Lower lobe of right lung (tissue), 2 donors: Measurements from ENCODE around the gene ADGRA1. TPM values are rescaled to one million over a fixed set of nuclear protein-coding genes. Genes with fewer than 3 reads are reported as not detected.
A peak's percentile ranks its signal among the peaks of the same experiment; 100 is the strongest.
"Not testable (repeated sequence)": the region's sequence is repeated elsewhere in the genome, so short reads cannot be mapped to it uniquely, and the experiment has no call there.

Experiments
- ATAC-seq, 2 donors: fragments of 200-7000 bp; cut with Tn5 transposase; one replicate each; pipeline ENCODE4 v1.9.1; 2020 to 2022; ENCODE audit warnings: mild to moderate bottlenecking in 2 of 2, moderate library complexity in 2 of 2
- DNase-seq: peaks from one replicate; pipeline ENCODE4 v3.0.0-alpha.2; 2020
- H3K27ac ChIP-seq: fragments of 200-600 bp; one replicate; pipeline ENCODE4 v1.8.0; 2022
- H3K27me3 ChIP-seq: fragments of 200-600 bp; one replicate; pipeline ENCODE4 v1.8.0; 2022; ENCODE audit warnings: low read depth
- H3K36me3 ChIP-seq: fragments of 200-600 bp; one replicate; pipeline ENCODE4 v1.8.0; 2022; ENCODE audit warnings: mild to moderate bottlenecking
- H3K4me1 ChIP-seq: fragments of 200-600 bp; one replicate; pipeline ENCODE4 v1.8.0; 2022
- H3K4me3 ChIP-seq: fragments of 200-600 bp; one replicate; pipeline ENCODE4 v1.8.0; 2022; ENCODE audit warnings: mild to moderate bottlenecking
- H3K9me3 ChIP-seq: fragments of 200-600 bp; one replicate; pipeline ENCODE4 v1.8.0; 2022
- intact Hi-C: fragments of 100-400 bp; cut with DNase I; formaldehyde crosslinking; loops from one replicate; pipeline ENCODE4 v1.11.0; 2022
- total RNA-seq: library from RNA; stranded (reverse); fragmentation: NEBNext Ultra II Directional; extraction: Animal tissue kit (Norgen Biotek cat#: 25700); gene quantifications from one replicate; pipeline ENCODE4 v1.2.1, GENCODE V29; 2021
- TF ChIP-seq, protein P1 (sequence below): fragments of 200-600 bp; IDR thresholded peaks from one replicate; pipeline ENCODE4 v1.8.0; 2022; ENCODE audit warnings: antibody characterized with exemption, mild to moderate bottlenecking
- donor health status: DM: no; HTN: yes; CAD: no; lungs with severe emphysema.

Gene ADGRA1
- total RNA-seq, 1 donor from 2014 or later = 0.38 TPM

GRCh38 chr10:133110609-133111275, 23.0 kb downstream of the ADGRA1 start:
- H3K27me3 ChIP-seq = peaks cover 6% of the 10 kb centered on the region
- DNase-seq (no peak), ATAC-seq (no peak)
- H3K27ac ChIP-seq = peak overlapping the region; percentile 60
- intact Hi-C loops = no loop called here
- H3K4me1 ChIP-seq = no peaks in the 10 kb centered on the region
- TF ChIP-seq, protein P1, sequence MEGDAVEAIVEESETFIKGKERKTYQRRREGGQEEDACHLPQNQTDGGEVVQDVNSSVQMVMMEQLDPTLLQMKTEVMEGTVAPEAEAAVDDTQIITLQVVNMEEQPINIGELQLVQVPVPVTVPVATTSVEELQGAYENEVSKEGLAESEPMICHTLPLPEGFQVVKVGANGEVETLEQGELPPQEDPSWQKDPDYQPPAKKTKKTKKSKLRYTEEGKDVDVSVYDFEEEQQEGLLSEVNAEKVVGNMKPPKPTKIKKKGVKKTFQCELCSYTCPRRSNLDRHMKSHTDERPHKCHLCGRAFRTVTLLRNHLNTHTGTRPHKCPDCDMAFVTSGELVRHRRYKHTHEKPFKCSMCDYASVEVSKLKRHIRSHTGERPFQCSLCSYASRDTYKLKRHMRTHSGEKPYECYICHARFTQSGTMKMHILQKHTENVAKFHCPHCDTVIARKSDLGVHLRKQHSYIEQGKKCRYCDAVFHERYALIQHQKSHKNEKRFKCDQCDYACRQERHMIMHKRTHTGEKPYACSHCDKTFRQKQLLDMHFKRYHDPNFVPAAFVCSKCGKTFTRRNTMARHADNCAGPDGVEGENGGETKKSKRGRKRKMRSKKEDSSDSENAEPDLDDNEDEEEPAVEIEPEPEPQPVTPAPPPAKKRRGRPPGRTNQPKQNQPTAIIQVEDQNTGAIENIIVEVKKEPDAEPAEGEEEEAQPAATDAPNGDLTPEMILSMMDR = no peak
- H3K36me3 ChIP-seq = no peaks in the 10 kb centered on the region
- no peak overlapping the region for H3K4me3 ChIP-seq
- peaks cover 20% of the 10 kb centered on the region for H3K9me3 ChIP-seq

- H3K27me3 ChIP-seq, H3K4me3 ChIP-seq, H3K36me3 ChIP-seq, ATAC-seq, H3K4me1 ChIP-seq, H3K27ac ChIP-seq, intact Hi-C loops: not testable (repeated sequence)
- peaks cover 19% of the 10 kb centered on the region for H3K9me3 ChIP-seq
- DNase-seq = peak; percentile 73
These were observed 23.9 kb downstream of the ADGRA1 start for GRCh38 chr10:133111640-133112039.

DNA sequence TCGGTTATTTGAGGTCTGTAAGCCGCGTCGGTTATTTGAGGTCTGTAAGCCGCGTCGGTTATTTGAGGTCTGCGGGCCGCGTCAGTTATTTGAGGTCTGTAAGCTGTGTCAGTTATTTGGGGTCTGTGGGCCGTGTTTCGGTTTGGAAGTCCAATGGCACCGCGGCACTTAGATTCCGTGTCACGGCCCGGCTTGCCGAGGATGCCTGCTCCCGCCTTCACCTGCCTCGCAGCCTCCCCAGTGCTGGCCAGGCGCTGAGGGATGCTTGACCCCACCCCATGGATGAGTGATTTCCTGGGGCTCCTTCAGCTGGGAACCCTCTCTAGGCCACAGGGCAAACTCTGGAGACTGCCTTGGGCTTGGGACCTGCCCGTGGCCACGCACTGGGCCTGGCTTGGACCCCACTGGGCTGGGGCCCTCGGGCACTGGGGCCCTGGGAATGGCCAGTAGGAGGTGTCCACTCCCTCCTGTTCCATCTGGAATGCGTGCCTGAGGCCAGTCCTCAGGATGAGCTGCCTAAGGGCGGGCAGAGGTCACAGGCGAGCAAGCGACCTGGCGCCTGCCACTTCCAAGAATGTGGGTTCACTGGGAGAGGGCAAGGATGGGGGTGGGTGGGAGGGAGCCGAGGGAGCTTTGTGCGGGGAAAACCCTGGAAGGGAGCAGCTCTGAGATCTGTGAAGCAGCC, 25.6 kb downstream of the ADGRA1 start:
- Histone ChIP-seq H3K27ac (no peak overlapping the region), H3K9me3 (peaks cover 2% of the 10 kb centered on the region), H3K36me3 (no peaks in the 10 kb centered on the region), H3K4me1 (no peaks in the 10 kb centered on the region), H3K27me3 (peaks cover 4% of the 10 kb centered on the region), H3K4me3 (no peak overlapping the region)
- DNase-seq (no peak), ATAC-seq (no peak)
- intact Hi-C loops = no loop called here
- TF ChIP-seq, protein P1 = no peak

DNA sequence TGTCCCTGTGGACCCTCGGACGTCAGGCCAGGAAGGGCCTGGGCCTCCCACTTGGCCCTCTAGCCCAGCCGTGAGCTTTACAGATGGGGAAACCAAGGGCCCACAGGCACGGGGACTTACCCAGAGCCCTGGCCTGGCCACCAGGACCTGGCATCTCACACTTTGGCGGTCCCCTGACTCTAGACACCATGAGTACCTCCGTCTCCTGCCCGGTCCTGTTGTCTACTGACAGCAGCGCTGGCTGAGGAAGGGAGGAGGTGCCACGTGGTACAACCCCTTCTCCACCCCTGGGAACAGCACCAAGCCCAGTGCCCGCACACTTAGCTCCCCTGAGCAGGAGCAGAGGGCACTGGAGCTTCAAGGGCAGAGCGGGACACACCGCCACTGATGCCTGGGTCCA, 26.1 kb downstream of the ADGRA1 start:
- no peak for ATAC-seq
- Histone ChIP-seq H3K27me3 (peaks cover 4% of the 10 kb centered on the region), H3K4me1 (no peaks in the 10 kb centered on the region), H3K27ac (no peak overlapping the region), H3K36me3 (no peaks in the 10 kb centered on the region), H3K9me3 (no peaks in the 10 kb centered on the region), H3K4me3 (no peak overlapping the region)
- no peak for DNase-seq
- TF ChIP-seq, protein P1 = no peak
- intact Hi-C loops = no loop called here

DNA sequence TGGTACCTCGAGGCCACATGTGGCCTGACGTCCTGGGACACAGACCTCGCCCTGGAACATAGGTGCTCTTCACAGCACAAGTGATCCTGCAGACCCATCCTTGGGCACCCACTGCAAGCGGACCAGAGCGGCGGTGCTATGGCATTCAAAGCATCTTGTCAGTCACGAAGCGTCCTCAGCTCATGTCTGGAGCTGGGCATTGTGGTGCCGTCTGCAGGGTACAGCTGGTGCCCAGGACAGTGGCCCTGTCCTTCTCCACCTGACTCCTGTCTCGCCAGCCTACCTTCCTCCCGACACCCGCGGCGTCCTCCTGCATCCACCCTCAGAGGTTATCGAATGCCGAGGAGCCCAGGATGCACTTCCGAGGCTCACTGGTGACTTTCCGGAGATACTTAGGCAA, 26.5 kb downstream of the ADGRA1 start:
- H3K4me3 ChIP-seq = no peak overlapping the region
- no peaks in the 10 kb centered on the region for H3K4me1 ChIP-seq
- DNase-seq (no peak), ATAC-seq (no peak)
- intact Hi-C loops = no loop called here
- H3K27me3 ChIP-seq = peaks cover 4% of the 10 kb centered on the region
- no peak overlapping the region for H3K27ac ChIP-seq
- H3K36me3 ChIP-seq = no peaks in the 10 kb centered on the region
- no peaks in the 10 kb centered on the region for H3K9me3 ChIP-seq
- TF ChIP-seq, protein P1 = no peak

- H3K9me3 ChIP-seq = no peaks in the 10 kb centered on the region
- peaks cover 4% of the 10 kb centered on the region for H3K27me3 ChIP-seq
- no peak overlapping the region for H3K4me3 ChIP-seq
- H3K27ac ChIP-seq = no peak overlapping the region
- intact Hi-C loops = no loop called here
- TF ChIP-seq, protein P1 = no peak
- H3K36me3 ChIP-seq = no peaks in the 10 kb centered on the region
- DNase-seq (no peak), ATAC-seq (no peak)
- no peaks in the 10 kb centered on the region for H3K4me1 ChIP-seq
These were observed 27.2 kb downstream of the ADGRA1 start for GRCh38 chr10:133114726-133115452.
